Nephron progenitor cell (in vitro differentiated cells): ENCODE data around the gene RBPJ.

Source experiments
- DNase-seq: peaks from one replicate; pipeline ENCODE4 v3.0.0; 2021
- H3K27ac Mint-ChIP-seq: 2 replicates; pipeline ENCODE4 v1.8.0; 2021; ENCODE audit warnings: mild to moderate bottlenecking, moderate library complexity, mixed read lengths
- H3K27me3 Mint-ChIP-seq: 2 replicates; pipeline ENCODE4 v1.8.0; 2021; ENCODE audit warnings: mild to moderate bottlenecking, low read depth, mixed read lengths; ENCODE audit not compliant: poor library complexity
- H3K36me3 Mint-ChIP-seq: 2 replicates; pipeline ENCODE4 v1.8.0; 2021; ENCODE audit warnings: low read depth, mixed read lengths
- H3K4me1 Mint-ChIP-seq: 2 replicates; pipeline ENCODE4 v1.8.0; 2021; ENCODE audit warnings: mixed read lengths
- H3K4me3 Mint-ChIP-seq: 2 replicates; pipeline ENCODE4 v1.8.0; 2021; ENCODE audit warnings: mild to moderate bottlenecking, moderate library complexity, mixed read lengths
- H3K9me3 Mint-ChIP-seq: 2 replicates; pipeline ENCODE4 v1.8.0; 2021; ENCODE audit warnings: mild to moderate bottlenecking, moderate library complexity, mixed read lengths
- CTCF ChIP-seq: fragments of 200-600 bp; sonication (generic); IDR thresholded peaks from 2 replicates; pipeline ENCODE4 v1.5.0; 2021; ENCODE audit warnings: antibody characterized with exemption

RBPJ gene

GRCh38 chr4:26298198-26298947 lies 22.4 kb upstream of the RBPJ start:
- Mint-ChIP-seq H3K36me3 (no peaks in the 10 kb centered on the region), H3K9me3 (peaks cover 3% of the 10 kb centered on the region), H3K27ac (no peak overlapping the region), H3K4me3 (no peak overlapping the region), H3K27me3 (no peaks in the 10 kb centered on the region), H3K4me1 (peaks cover 10% of the 10 kb centered on the region)
- DNase-seq, result no peak
- no peak for TF ChIP-seq CTCF

- Mint-ChIP-seq H3K4me3 (no peak overlapping the region), H3K27ac (no peak overlapping the region), H3K27me3 (no peaks in the 10 kb centered on the region), H3K36me3 (no peaks in the 10 kb centered on the region), H3K9me3 (peaks cover 3% of the 10 kb centered on the region), H3K4me1 (peaks cover 10% of the 10 kb centered on the region)
- DNase-seq, result no peak
- TF ChIP-seq CTCF, result no peak
Observed at GRCh38 chr4:26299254-26299882, 21.4 kb upstream of the RBPJ start.

DNA sequence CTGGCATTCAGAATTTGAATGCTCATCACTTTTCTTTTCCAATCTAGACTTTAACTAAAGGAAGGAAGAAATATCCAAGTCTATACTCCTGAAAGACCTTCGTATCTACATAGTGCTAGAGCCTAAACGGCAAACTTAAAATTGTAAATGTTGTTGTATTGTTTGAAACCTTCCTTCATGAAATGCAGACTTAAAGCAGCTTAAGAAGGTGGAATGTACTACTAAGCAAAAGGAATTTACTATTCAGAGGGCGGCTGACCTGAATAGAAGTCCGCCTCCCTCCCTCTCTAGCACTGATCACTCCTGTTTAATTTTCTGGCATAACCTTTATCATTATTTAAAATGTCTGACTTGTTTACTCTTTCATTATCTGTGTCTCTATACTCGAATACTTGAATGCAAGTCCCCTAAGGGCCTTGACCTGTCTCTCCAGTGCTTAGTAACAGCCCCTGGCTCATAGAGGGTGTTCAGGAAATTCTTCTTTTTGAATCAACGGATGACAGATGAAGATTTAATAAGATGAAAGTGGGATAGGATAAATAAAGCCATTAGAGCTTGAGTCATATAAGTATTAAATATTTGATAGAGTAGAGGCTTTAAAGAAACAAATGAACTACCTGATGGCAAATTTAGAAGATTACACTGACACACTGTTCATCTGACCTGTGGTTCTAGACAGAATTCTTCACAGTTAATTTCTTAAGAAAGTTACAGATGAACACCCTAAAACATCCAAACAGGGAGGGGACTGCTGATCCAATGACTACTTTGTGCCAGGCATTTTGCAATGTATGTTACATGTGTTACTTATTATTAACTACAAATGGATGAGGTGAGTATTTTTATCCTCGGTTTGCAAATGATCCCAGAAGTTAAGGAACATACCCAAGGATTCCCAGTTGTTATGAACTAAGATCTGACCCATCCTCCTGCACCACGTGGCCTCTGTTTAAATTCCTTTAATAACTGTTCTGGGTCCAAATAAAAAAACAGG lies 20.2 kb upstream of the RBPJ start:
- Mint-ChIP-seq H3K36me3 (no peaks in the 10 kb centered on the region), H3K9me3 (peaks cover 3% of the 10 kb centered on the region), H3K27ac (no peak overlapping the region), H3K27me3 (no peaks in the 10 kb centered on the region), H3K4me3 (no peak overlapping the region), H3K4me1 (peaks cover 10% of the 10 kb centered on the region)
- no peak for TF ChIP-seq CTCF
- DNase-seq, result no peak

GRCh38 chr4:26302031-26302899 lies 18.5 kb upstream of the RBPJ start:
- TF ChIP-seq CTCF, result no peak
- no peak for DNase-seq
- Mint-ChIP-seq H3K27ac (no peak overlapping the region), H3K27me3 (no peaks in the 10 kb centered on the region), H3K4me1 (peaks cover 10% of the 10 kb centered on the region), H3K9me3 (peaks cover 3% of the 10 kb centered on the region), H3K36me3 (no peaks in the 10 kb centered on the region), H3K4me3 (no peak overlapping the region)

DNA sequence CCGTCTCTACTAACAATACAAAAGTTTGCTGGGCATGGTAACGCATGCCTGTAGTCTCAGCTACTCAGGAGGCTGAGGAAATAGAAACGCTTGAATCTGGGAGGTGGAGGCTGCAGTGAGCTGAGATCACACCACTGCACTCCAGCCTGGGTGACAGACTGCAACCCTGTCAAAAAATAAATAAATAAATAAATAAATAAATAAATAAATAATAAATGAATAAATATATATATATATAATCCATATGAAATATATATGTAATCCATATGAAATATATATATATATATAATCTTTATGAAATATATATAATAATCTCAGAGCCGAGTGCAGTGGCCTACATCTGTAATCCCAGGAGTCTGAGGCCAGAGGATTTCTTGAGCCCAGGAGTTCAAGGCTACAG lies 17.8 kb upstream of the RBPJ start:
- Mint-ChIP-seq H3K27me3 (no peaks in the 10 kb centered on the region), H3K9me3 (peaks cover 3% of the 10 kb centered on the region), H3K36me3 (no peaks in the 10 kb centered on the region), H3K4me1 (peaks cover 8% of the 10 kb centered on the region), H3K27ac (no peak overlapping the region), H3K4me3 (no peak overlapping the region)
- DNase-seq, result no peak
- no peak for TF ChIP-seq CTCF
